ENCODE results near the gene EXOC6. TPM values are rescaled to one million over a fixed set of nuclear protein-coding genes. Genes with fewer than 3 reads are reported as not detected.

EXOC6 gene
- total RNA-seq, 1 experiment from 2014 or later = 12.9 TPM

GRCh38 chr10:92832121-92832520, 16.2 kb upstream of the EXOC6 start (continued):
- TF ChIP-seq REST (IDR thresholded peaks at IDR 0.05; ENCODE audit: low read depth) = no peak
- no peak for TF ChIP-seq EGR1 (IDR thresholded peaks at IDR 0.05; ENCODE audit: low read depth)

- TF ChIP-seq ZNF274 (IDR thresholded peaks at IDR 0.05; ENCODE audit: low read depth, low read length) = no peak
- TF ChIP-seq TCF7L2 (IDR thresholded peaks at IDR 0.05; ENCODE audit: borderline replicate concordance, extremely low read depth, insufficient read depth, insufficient read length) = no peak
- no peak for TF ChIP-seq POLR2A (IDR thresholded peaks at IDR 0.05; ENCODE audit: borderline replicate concordance, extremely low read depth, insufficient read depth, insufficient read length)
- TF ChIP-seq CEBPB (IDR thresholded peaks at IDR 0.05; ENCODE audit: low read depth) = no peak
- no peak for TF ChIP-seq JUND (IDR thresholded peaks at IDR 0.05)
- TF ChIP-seq ELF1 (IDR thresholded peaks at IDR 0.05; ENCODE audit: borderline replicate concordance, low read depth) = no peak
- no peak for TF ChIP-seq ZBTB33 (IDR thresholded peaks at IDR 0.05; ENCODE audit: extremely low read depth, insufficient replicate concordance, low read length)
- H4K20me1 ChIP-seq (ENCODE audit: insufficient read depth) = no peaks in the 10 kb centered on the region
- ChIA-PET POLR2A (no interaction called here), CTCF (interaction anchor here (0.8 to 2.9 kb wide), 2 partner anchors 10 kb away, joined by 3 to 17 read pairs; no protein-coding TSS in a partner anchor), RAD21 (ENCODE audit: low non-redundant PET in 1 of 2, low total read pairs in 2 of 2, uncharacterized antibody in 2 of 2, unreplicated experiment in 2 of 2) (no interaction called here)
- no peak overlapping the region for H2AFZ ChIP-seq (ENCODE audit: low read depth, low read length, poor library complexity, severe bottlenecking)
- intact Hi-C loops (cut with micrococcal nuclease) = no loop called here
- no peaks in the 10 kb centered on the region for H3K9me3 ChIP-seq (ENCODE audit: control insufficient read depth in 1 of 2, insufficient read depth in 1 of 2, low read depth in 1 of 2, low read length in 2 of 2)
- H3K4me3 ChIP-seq (replicated peaks in 1 of 2; ENCODE audit: low read depth in 1 of 2, low read length in 2 of 2) = no peak overlapping the region
- H3K9ac ChIP-seq (ENCODE audit: low read length) = no peak overlapping the region
- DNase-seq (ENCODE audit: low read depth, low spot score) = no peak
- no peaks in the 10 kb centered on the region for H3K4me1 ChIP-seq (ENCODE audit: control insufficient read depth in 1 of 2, insufficient read depth in 2 of 2, low read length in 2 of 2)
- no peaks in the 10 kb centered on the region for H3K79me2 ChIP-seq (ENCODE audit: insufficient read depth, low read length)
- no peaks in the 10 kb centered on the region for H3K9me2 ChIP-seq (ENCODE audit: insufficient read depth)
- no peaks in the 10 kb centered on the region for H3K27me3 ChIP-seq (ENCODE audit: insufficient read depth, low read length)
- no peak overlapping the region for H3K4me2 ChIP-seq (ENCODE audit: low read length)
- ATAC-seq = no peak
- H3K27ac ChIP-seq (ENCODE audit: low read depth, low read length) = no peak overlapping the region
- no TSS peak for BruUV-seq (replicated peaks)
- no peaks in the 10 kb centered on the region for H3K36me3 ChIP-seq (ENCODE audit: control insufficient read depth in 1 of 2, insufficient read depth in 2 of 2, low read length in 2 of 2)
These were observed 15.2 kb upstream of the EXOC6 start for GRCh38 chr10:92832998-92833650.
